NT2/D1 (cell line): ENCODE measurements around the gene SHROOM4.

ENCODE experiments used
- DNase-seq: peaks from one replicate; pipeline ENCODE4 v3.0.0-alpha.2; 2011; ENCODE audit warnings: low read depth, low spot score
- H3K27me3 ChIP-seq: 2 replicates; pipeline ENCODE4 v1.6.0; 2011; ENCODE audit warnings: mild to moderate bottlenecking; ENCODE audit not compliant: insufficient read length, insufficient read depth
- H3K36me3 ChIP-seq: 2 replicates; pipeline ENCODE4 v1.6.1; 2011; ENCODE audit warnings: mild to moderate bottlenecking, low read length, mixed read lengths; ENCODE audit not compliant: insufficient read depth, insufficient read length
- H3K4me1 ChIP-seq: 2 replicates; pipeline ENCODE4 v1.5.1; 2011; ENCODE audit not compliant: insufficient read depth, insufficient read length
- H3K4me3 ChIP-seq: 2 replicates; pipeline ENCODE4 v1.5.1; 2011; ENCODE audit warnings: low read depth; ENCODE audit not compliant: insufficient read length
- H3K9ac ChIP-seq: 2 replicates; pipeline ENCODE4 v1.6.0; 2011; ENCODE audit warnings: low read depth; ENCODE audit not compliant: insufficient read length
- H3K9me3 ChIP-seq: 2 replicates; pipeline ENCODE4 v1.5.1; 2011; ENCODE audit warnings: mild to moderate bottlenecking, low read length; ENCODE audit not compliant: insufficient read depth
- SUZ12 ChIP-seq: IDR thresholded peaks from 2 replicates; pipeline ENCODE4 v1.6.1; 2011; ENCODE audit not compliant: insufficient read length, insufficient read depth; ENCODE audit errors: extremely low read depth
- YY1 ChIP-seq: IDR thresholded peaks from 2 replicates; pipeline ENCODE4 v1.6.1; 2011; ENCODE audit not compliant: insufficient read length, insufficient read depth
- ZNF274 ChIP-seq: IDR thresholded peaks from 2 replicates; pipeline ENCODE4 v1.6.1; 2011; ENCODE audit warnings: mild to moderate bottlenecking, low read depth, low read length

SHROOM4 gene

GRCh38 chrX:50779694-50780093 is 34.3 kb downstream of the SHROOM4 start:
- TF ChIP-seq YY1 = no peak
- no peak for TF ChIP-seq ZNF274
- no peak for TF ChIP-seq SUZ12
- H3K36me3 ChIP-seq = no peaks in the 10 kb centered on the region

DNA sequence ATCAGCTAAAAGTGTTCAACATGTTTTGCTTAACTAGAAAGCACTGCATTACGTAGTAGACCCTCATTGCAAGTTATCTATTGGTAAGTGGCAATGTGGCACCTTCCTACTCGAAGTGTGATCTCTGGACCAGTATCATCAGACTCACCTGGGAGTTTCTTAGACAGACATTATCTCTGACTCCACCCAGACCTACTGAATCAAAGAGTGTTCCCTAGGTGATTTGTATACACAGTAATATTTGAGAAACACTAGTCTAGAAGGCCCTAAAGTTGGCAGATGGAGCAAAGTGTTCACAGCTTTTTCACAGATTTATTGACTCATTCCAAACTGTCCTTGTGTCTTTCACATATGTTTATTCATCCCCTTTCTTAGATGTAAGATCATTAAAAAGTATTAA is 35.7 kb downstream of the SHROOM4 start:
- H3K4me3 ChIP-seq = no peak overlapping the region
- TF ChIP-seq SUZ12 = no peak
- no peak for TF ChIP-seq ZNF274
- no peak for TF ChIP-seq YY1
- no peak overlapping the region for H3K9ac ChIP-seq
- no peaks in the 10 kb centered on the region for H3K4me1 ChIP-seq
- H3K9me3 ChIP-seq = no peaks in the 10 kb centered on the region
- H3K27me3 ChIP-seq = no peaks in the 10 kb centered on the region
- no peak for DNase-seq
- no peaks in the 10 kb centered on the region for H3K36me3 ChIP-seq

More at GRCh38 chrX:50779694-50780093, 34.3 kb downstream of the SHROOM4 start:
- H3K9ac ChIP-seq = no peak overlapping the region
- no peak overlapping the region for H3K4me3 ChIP-seq
- H3K27me3 ChIP-seq = no peaks in the 10 kb centered on the region
- DNase-seq = peak; percentile 15
- H3K9me3 ChIP-seq = no peaks in the 10 kb centered on the region
- no peaks in the 10 kb centered on the region for H3K4me1 ChIP-seq

GRCh38 chrX:50776248-50776647 is 37.7 kb downstream of the SHROOM4 start:
- Histone ChIP-seq H3K9ac (no peak overlapping the region), H3K9me3 (no peaks in the 10 kb centered on the region), H3K36me3 (no peaks in the 10 kb centered on the region), H3K4me3 (no peak overlapping the region), H3K27me3 (no peaks in the 10 kb centered on the region), H3K4me1 (no peaks in the 10 kb centered on the region)
- TF ChIP-seq SUZ12 (no peak), ZNF274 (no peak), YY1 (no peak)
- no peak for DNase-seq

DNA sequence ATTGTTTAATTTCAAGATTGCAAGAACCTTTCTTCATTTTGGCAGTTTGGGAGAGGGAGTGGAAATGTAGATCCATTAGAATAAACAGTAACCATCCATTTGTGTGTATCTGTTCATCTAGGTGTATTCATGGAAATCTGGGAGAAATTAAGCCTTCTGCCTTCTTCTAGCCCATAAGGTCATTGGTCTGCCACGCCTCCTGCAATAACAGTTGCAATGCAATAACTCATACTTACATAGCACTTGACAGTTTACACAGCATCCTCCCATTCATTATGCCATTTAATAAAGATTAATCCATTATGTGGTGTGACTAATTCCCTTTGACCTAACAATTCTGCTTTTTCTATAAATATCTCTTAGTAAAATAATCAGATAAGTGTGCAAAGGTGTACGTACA is 42.6 kb downstream of the SHROOM4 start:
- no peak overlapping the region for H3K9ac ChIP-seq
- H3K36me3 ChIP-seq = no peaks in the 10 kb centered on the region
- no peak overlapping the region for H3K4me3 ChIP-seq
- no peaks in the 10 kb centered on the region for H3K27me3 ChIP-seq
- no peaks in the 10 kb centered on the region for H3K9me3 ChIP-seq
- no peaks in the 10 kb centered on the region for H3K4me1 ChIP-seq
- no peak for DNase-seq
- TF ChIP-seq YY1 (no peak), ZNF274 (no peak), SUZ12 (no peak)

GRCh38 chrX:50770702-50771101 is 43.3 kb downstream of the SHROOM4 start:
- Histone ChIP-seq H3K4me1 (no peaks in the 10 kb centered on the region), H3K4me3 (no peak overlapping the region), H3K9ac (no peak overlapping the region), H3K36me3 (no peaks in the 10 kb centered on the region), H3K27me3 (no peaks in the 10 kb centered on the region), H3K9me3 (no peaks in the 10 kb centered on the region)
- no peak for DNase-seq
- no peak for TF ChIP-seq ZNF274
- no peak for TF ChIP-seq SUZ12
- no peak for TF ChIP-seq YY1

GRCh38 chrX:50769389-50770063 is 44.5 kb downstream of the SHROOM4 start:
- H3K27me3 ChIP-seq = no peaks in the 10 kb centered on the region
- H3K9me3 ChIP-seq = no peaks in the 10 kb centered on the region
- H3K9ac ChIP-seq = no peak overlapping the region
- no peaks in the 10 kb centered on the region for H3K36me3 ChIP-seq
- no peaks in the 10 kb centered on the region for H3K4me1 ChIP-seq
- TF ChIP-seq ZNF274 (no peak), SUZ12 (no peak), YY1 (no peak)
- no peak for DNase-seq
- H3K4me3 ChIP-seq = no peak overlapping the region

DNA sequence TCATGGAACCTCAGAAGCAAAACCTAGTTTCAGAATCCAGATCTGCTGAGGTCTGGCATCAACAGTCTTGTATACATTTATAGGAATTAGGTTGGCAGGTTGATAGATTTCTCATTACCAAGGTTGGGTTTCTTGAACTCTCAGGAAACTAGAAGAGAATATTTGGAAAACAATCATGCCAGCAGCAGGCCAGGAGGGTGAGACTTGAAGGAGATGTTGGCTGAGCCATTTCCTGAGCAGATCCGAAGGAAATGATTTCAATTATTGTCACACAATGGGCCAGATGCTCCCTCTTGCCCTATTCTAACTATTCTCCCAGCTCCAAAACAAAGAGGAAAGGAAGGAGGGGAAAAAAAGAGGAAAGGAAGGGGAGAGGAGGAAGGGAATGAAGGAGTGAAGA is 45.2 kb downstream of the SHROOM4 start:
- Histone ChIP-seq H3K27me3 (no peaks in the 10 kb centered on the region), H3K36me3 (no peaks in the 10 kb centered on the region), H3K9ac (no peak overlapping the region), H3K9me3 (no peaks in the 10 kb centered on the region), H3K4me3 (no peak overlapping the region), H3K4me1 (no peaks in the 10 kb centered on the region)
- DNase-seq = no peak
- TF ChIP-seq ZNF274 (no peak), SUZ12 (no peak), YY1 (no peak)

DNA sequence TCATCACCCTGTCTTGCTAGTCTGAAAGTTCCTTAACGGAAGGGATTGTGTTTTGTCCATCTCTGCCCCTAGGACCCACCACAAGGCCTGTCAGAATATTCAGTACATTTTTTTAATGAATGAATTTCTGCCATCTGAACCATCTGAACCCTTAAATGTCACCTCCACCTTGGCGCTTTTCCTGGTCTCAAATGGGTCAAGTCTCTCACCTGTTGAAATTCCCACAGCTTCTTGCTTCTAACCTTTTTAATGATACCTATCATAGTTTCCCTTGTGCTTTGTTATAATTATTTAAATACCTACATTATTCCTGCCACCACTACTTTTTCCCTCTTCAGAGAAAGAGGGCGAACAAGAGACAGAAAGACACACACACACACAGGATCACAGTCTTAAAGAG is 48.0 kb downstream of the SHROOM4 start:
- DNase-seq = no peak
- Histone ChIP-seq H3K36me3 (no peaks in the 10 kb centered on the region), H3K4me3 (no peak overlapping the region), H3K4me1 (no peaks in the 10 kb centered on the region), H3K9ac (no peak overlapping the region), H3K27me3 (no peaks in the 10 kb centered on the region), H3K9me3 (no peaks in the 10 kb centered on the region)
- TF ChIP-seq YY1 (no peak), ZNF274 (no peak), SUZ12 (no peak)
